ENCODE measurements around the gene ZNF451.

Gene ZNF451

GRCh38 chr6:57158658-57159057 lies 68.7 kb downstream of the ZNF451 start:
- no peak for DNase-seq (ENCODE audit: low read depth, low spot score)

DNA sequence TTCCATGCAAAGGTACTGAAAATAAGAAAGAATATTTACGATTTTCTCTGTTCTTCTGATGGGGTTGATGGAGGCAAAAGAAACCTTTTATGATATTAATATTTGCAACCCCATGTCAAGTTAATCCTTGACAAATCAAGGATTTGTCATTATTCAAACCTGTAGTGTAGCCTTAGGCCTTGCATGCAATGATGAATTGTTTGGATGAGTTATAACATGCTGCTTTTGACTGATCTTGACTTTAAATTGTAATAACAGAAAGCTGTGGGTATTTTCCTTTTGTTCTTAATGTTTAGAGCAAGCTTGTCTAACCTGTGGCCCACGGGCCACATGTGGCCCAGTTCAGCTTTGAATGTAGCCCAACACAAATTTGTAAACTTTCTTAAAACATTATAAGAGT lies 69.1 kb downstream of the ZNF451 start:
- Histone ChIP-seq H3K36me3 (ENCODE audit: insufficient read depth, low read length) (peaks cover 52% of the 10 kb centered on the region), H3K9me3 (ENCODE audit: low read depth, low read length) (no peaks in the 10 kb centered on the region), H3K4me3 (no peak overlapping the region), H3K9ac (ENCODE audit: insufficient read length) (no peak overlapping the region), H3K27ac (no peak overlapping the region)
- no peak for DNase-seq (ENCODE audit: low read depth, low spot score)
- TF ChIP-seq FOXP2 (optimal IDR thresholded peaks at IDR 0.05; ENCODE audit: control extremely low read depth, extremely low read length, insufficient read depth) (no peak), EZH2 (IDR thresholded peaks at IDR 0.05) (no peak), POLR2AphosphoS5 (IDR thresholded peaks at IDR 0.05; ENCODE audit: borderline replicate concordance, low read depth, low read length) (no peak)

More at GRCh38 chr6:57158658-57159057, 68.7 kb downstream of the ZNF451 start:
- no peak overlapping the region for H3K27ac ChIP-seq
- H3K9me3 ChIP-seq (ENCODE audit: low read depth, low read length): no peaks in the 10 kb centered on the region
- no peak overlapping the region for H3K9ac ChIP-seq (ENCODE audit: insufficient read length)
- peaks cover 52% of the 10 kb centered on the region for H3K36me3 ChIP-seq (ENCODE audit: insufficient read depth, low read length)
- TF ChIP-seq EZH2 (IDR thresholded peaks at IDR 0.05): no peak
- no peak for TF ChIP-seq FOXP2 (optimal IDR thresholded peaks at IDR 0.05; ENCODE audit: control extremely low read depth, extremely low read length, insufficient read depth)
- no peak for TF ChIP-seq POLR2AphosphoS5 (IDR thresholded peaks at IDR 0.05; ENCODE audit: borderline replicate concordance, low read depth, low read length)
- H3K4me3 ChIP-seq: no peak overlapping the region

DNA sequence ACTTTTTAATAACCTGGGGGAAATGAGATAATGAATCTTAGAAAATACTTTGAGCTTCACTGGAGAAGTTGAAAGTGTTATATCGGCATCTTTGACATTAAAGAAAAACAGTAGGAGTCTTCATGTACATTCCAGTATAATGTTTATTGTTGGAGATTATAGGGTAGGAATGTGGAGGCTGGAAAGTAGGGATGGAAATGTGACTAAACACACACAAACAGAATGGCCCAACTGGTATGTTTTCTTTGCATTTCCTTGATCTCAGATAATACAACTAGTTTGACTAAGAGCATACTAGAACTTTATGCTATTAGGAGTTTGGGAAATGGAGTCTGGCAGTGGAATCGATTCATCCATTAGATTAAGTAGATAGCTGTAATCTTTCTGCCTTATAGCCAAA lies 72.0 kb downstream of the ZNF451 start:
- no peak for DNase-seq (ENCODE audit: low read depth, low spot score)
- Histone ChIP-seq H3K9ac (ENCODE audit: insufficient read length) (no peak overlapping the region), H3K27ac (no peak overlapping the region), H3K4me3 (no peak overlapping the region), H3K36me3 (ENCODE audit: insufficient read depth, low read length) (peaks cover 69% of the 10 kb centered on the region), H3K9me3 (ENCODE audit: low read depth, low read length) (peaks cover 4% of the 10 kb centered on the region; the same call in 1 of the 2 replicates)
- TF ChIP-seq FOXP2 (optimal IDR thresholded peaks at IDR 0.05; ENCODE audit: control extremely low read depth, extremely low read length, insufficient read depth) (no peak), POLR2AphosphoS5 (IDR thresholded peaks at IDR 0.05; ENCODE audit: borderline replicate concordance, low read depth, low read length) (no peak), EZH2 (IDR thresholded peaks at IDR 0.05) (no peak)

DNA sequence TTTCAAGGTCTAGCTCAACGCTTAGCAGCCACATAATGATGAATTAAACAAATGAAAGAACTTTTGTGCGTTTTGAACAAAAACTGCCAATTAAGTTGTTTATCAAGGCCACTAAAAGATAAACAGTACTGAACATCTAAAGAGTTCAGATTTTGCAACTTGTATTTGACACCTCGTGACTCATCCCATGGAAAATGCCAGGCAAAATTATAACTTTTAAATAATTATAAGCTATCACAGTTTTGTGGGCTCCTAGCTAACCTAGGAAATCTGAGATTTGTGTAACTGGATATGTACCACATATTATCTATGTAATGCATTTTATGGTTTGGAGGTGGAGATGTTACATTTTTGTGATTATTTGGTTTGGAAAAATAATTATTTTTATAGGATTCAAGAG lies 72.5 kb downstream of the ZNF451 start:
- peaks cover 4% of the 10 kb centered on the region; the same call in 1 of the 2 replicates for H3K9me3 ChIP-seq (ENCODE audit: low read depth, low read length)
- H3K36me3 ChIP-seq (ENCODE audit: insufficient read depth, low read length): peaks cover 69% of the 10 kb centered on the region
- H3K4me3 ChIP-seq: no peak overlapping the region
- no peak for DNase-seq (ENCODE audit: low read depth, low spot score)
- H3K9ac ChIP-seq (ENCODE audit: insufficient read length): no peak overlapping the region
- H3K27ac ChIP-seq: no peak overlapping the region
- no peak for TF ChIP-seq EZH2 (IDR thresholded peaks at IDR 0.05)
- no peak for TF ChIP-seq FOXP2 (optimal IDR thresholded peaks at IDR 0.05; ENCODE audit: control extremely low read depth, extremely low read length, insufficient read depth)
- TF ChIP-seq POLR2AphosphoS5 (IDR thresholded peaks at IDR 0.05; ENCODE audit: borderline replicate concordance, low read depth, low read length): no peak

DNA sequence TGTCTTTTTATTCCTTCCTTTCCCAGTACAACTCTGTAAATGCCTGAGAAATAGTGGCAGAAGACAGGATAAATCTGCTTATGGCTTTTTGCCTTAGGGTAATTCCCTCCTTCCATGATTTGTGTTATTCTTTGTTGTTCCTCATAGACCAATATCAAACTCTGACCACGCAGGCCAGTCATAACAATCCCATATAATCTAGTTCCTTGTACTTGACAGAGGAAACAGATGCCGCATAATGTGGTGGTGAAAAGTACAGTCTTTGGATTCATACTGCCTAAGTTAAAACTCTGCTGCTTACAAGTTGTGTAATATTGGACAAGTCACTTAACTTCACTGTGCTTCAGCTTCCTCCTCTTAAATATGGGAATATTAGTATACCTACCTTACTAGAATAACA lies 74.0 kb downstream of the ZNF451 start:
- Histone ChIP-seq H3K9me3 (ENCODE audit: low read depth, low read length) (peaks cover 4% of the 10 kb centered on the region; the same call in 1 of the 2 replicates), H3K9ac (ENCODE audit: insufficient read length) (no peak overlapping the region), H3K27ac (no peak overlapping the region), H3K4me3 (no peak overlapping the region), H3K36me3 (ENCODE audit: insufficient read depth, low read length) (peaks cover 59% of the 10 kb centered on the region)
- DNase-seq (ENCODE audit: low read depth, low spot score): no peak
- TF ChIP-seq EZH2 (IDR thresholded peaks at IDR 0.05): no peak
- TF ChIP-seq FOXP2 (optimal IDR thresholded peaks at IDR 0.05; ENCODE audit: control extremely low read depth, extremely low read length, insufficient read depth): no peak
- TF ChIP-seq POLR2AphosphoS5 (IDR thresholded peaks at IDR 0.05; ENCODE audit: borderline replicate concordance, low read depth, low read length): no peak

DNA sequence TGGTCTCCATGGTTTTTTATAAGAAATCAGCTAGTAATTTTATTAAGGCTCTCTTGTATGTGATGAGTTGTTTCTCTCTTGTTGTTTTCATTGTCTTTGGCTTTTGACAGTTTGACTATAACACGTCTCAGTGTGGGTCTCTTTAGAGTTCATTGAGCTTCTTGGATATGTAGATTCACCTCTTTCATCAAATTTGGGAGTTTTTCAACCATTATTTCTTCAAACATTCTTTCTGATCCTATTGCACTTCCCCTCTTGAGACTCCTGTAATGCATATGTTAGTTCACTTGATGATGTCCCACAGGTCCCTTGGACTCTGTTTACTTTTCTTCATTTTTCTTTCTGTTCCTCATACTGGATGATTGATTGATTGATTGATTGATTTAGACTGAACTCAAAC lies 75.1 kb downstream of the ZNF451 start:
- Histone ChIP-seq H3K4me3 (no peak overlapping the region), H3K9ac (ENCODE audit: insufficient read length) (no peak overlapping the region), H3K27ac (no peak overlapping the region), H3K9me3 (ENCODE audit: low read depth, low read length) (peaks cover 4% of the 10 kb centered on the region; the same call in 1 of the 2 replicates), H3K36me3 (ENCODE audit: insufficient read depth, low read length) (peaks cover 59% of the 10 kb centered on the region)
- TF ChIP-seq FOXP2 (optimal IDR thresholded peaks at IDR 0.05; ENCODE audit: control extremely low read depth, extremely low read length, insufficient read depth): no peak
- TF ChIP-seq EZH2 (IDR thresholded peaks at IDR 0.05): no peak
- TF ChIP-seq POLR2AphosphoS5 (IDR thresholded peaks at IDR 0.05; ENCODE audit: borderline replicate concordance, low read depth, low read length): no peak
- no peak for DNase-seq (ENCODE audit: low read depth, low spot score)

- H3K9me3 ChIP-seq (ENCODE audit: low read depth, low read length): no peaks in the 10 kb centered on the region
- H3K9ac ChIP-seq (ENCODE audit: insufficient read length): peak within 1 kb of the TSS; percentile 93
- H3K27ac ChIP-seq: peak within 1 kb of the TSS; percentile 88
- TF ChIP-seq POLR2AphosphoS5 (IDR thresholded peaks at IDR 0.05; ENCODE audit: borderline replicate concordance, low read depth, low read length): peak; percentile 95
- TF ChIP-seq FOXP2 (optimal IDR thresholded peaks at IDR 0.05; ENCODE audit: control extremely low read depth, extremely low read length, insufficient read depth): peak; percentile 23
- TF ChIP-seq EZH2 (IDR thresholded peaks at IDR 0.05): no peak
- H3K36me3 ChIP-seq (ENCODE audit: insufficient read depth, low read length): peaks cover 5% of the 10 kb centered on the region
- DNase-seq (ENCODE audit: low read depth, low spot score): no peak
- H3K4me3 ChIP-seq: peak within 1 kb of the TSS; percentile 82
Measured at GRCh38 chr6:57172136-57173055, 82.4 kb downstream of the ZNF451 start, which contains the start of gene BAG2. Gene BAG2 (plus strand): TSS chr6:57172326. CDS start chr6:57172698, 372 bp downstream.

GRCh38 chr6:57173056-57173885 lies 83.3 kb downstream of the ZNF451 start:
- Histone ChIP-seq H3K27ac (peak overlapping the region; percentile 88), H3K9ac (ENCODE audit: insufficient read length) (peak overlapping the region; percentile 93), H3K36me3 (ENCODE audit: insufficient read depth, low read length) (peaks cover 9% of the 10 kb centered on the region), H3K4me3 (peak overlapping the region; percentile 82), H3K9me3 (ENCODE audit: low read depth, low read length) (no peaks in the 10 kb centered on the region)
- TF ChIP-seq EZH2 (IDR thresholded peaks at IDR 0.05) (no peak), FOXP2 (optimal IDR thresholded peaks at IDR 0.05; ENCODE audit: control extremely low read depth, extremely low read length, insufficient read depth) (no peak)
- DNase-seq (ENCODE audit: low read depth, low spot score): no peak
